Measurements from ENCODE around the gene KLHL34.

The KLHL34 gene

GRCh38 chrX:21658152-21658737, at the start of gene KLHL34:
TSS of gene KLHL34 (minus strand) at chrX:21658330. CDS start at chrX:21657788, 542 bp downstream.
- Mint-ChIP-seq H3K27ac (peak within 1 kb of the TSS; percentile 26), H3K4me3 (peak within 1 kb of the TSS; percentile 42), H3K36me3 (ENCODE audit: low read depth) (no peaks in the 10 kb centered on the region), H3K27me3 (ENCODE audit: low read depth) (peaks cover 8% of the 10 kb centered on the region), H3K9me3 (no peaks in the 10 kb centered on the region), H3K4me1 (ENCODE audit: low read depth) (peaks cover 2% of the 10 kb centered on the region)

- Mint-ChIP-seq H3K27ac (no peak overlapping the region), H3K27me3 (ENCODE audit: low read depth) (no peaks in the 10 kb centered on the region), H3K4me1 (ENCODE audit: low read depth) (no peaks in the 10 kb centered on the region), H3K9me3 (no peaks in the 10 kb centered on the region), H3K4me3 (no peak overlapping the region), H3K36me3 (ENCODE audit: low read depth) (no peaks in the 10 kb centered on the region)
Observed at GRCh38 chrX:21705225-21705624, 47.1 kb upstream of the KLHL34 start.

GRCh38 chrX:21702725-21703124, 44.6 kb upstream of the KLHL34 start:
- H3K9me3 Mint-ChIP-seq: no peaks in the 10 kb centered on the region
- H3K36me3 Mint-ChIP-seq (ENCODE audit: low read depth): no peaks in the 10 kb centered on the region
- H3K4me1 Mint-ChIP-seq (ENCODE audit: low read depth): no peaks in the 10 kb centered on the region
- H3K4me3 Mint-ChIP-seq: no peak overlapping the region
- H3K27ac Mint-ChIP-seq: no peak overlapping the region
- H3K27me3 Mint-ChIP-seq (ENCODE audit: low read depth): no peaks in the 10 kb centered on the region

- Mint-ChIP-seq H3K4me3 (no peak overlapping the region), H3K27me3 (ENCODE audit: low read depth) (no peaks in the 10 kb centered on the region), H3K27ac (no peak overlapping the region)
Observed at GRCh38 chrX:21700967-21701366, 42.8 kb upstream of the KLHL34 start.

GRCh38 chrX:21700275-21700674, 42.1 kb upstream of the KLHL34 start:
- Mint-ChIP-seq H3K4me3 (no peak overlapping the region), H3K27me3 (ENCODE audit: low read depth) (no peaks in the 10 kb centered on the region), H3K36me3 (ENCODE audit: low read depth) (no peaks in the 10 kb centered on the region), H3K9me3 (no peaks in the 10 kb centered on the region), H3K27ac (no peak overlapping the region), H3K4me1 (ENCODE audit: low read depth) (no peaks in the 10 kb centered on the region)

More at GRCh38 chrX:21700967-21701366, 42.8 kb upstream of the KLHL34 start:
- H3K9me3 Mint-ChIP-seq: no peaks in the 10 kb centered on the region
- no peaks in the 10 kb centered on the region for H3K36me3 Mint-ChIP-seq (ENCODE audit: low read depth)
- no peaks in the 10 kb centered on the region for H3K4me1 Mint-ChIP-seq (ENCODE audit: low read depth)

- Mint-ChIP-seq H3K4me1 (ENCODE audit: low read depth) (no peaks in the 10 kb centered on the region), H3K36me3 (ENCODE audit: low read depth) (no peaks in the 10 kb centered on the region), H3K27ac (no peak overlapping the region)
Observed at GRCh38 chrX:21699136-21699535, 41.0 kb upstream of the KLHL34 start.

GRCh38 chrX:21698272-21698671, 40.1 kb upstream of the KLHL34 start:
- Mint-ChIP-seq H3K36me3 (ENCODE audit: low read depth) (no peaks in the 10 kb centered on the region), H3K9me3 (no peaks in the 10 kb centered on the region), H3K4me3 (no peak overlapping the region), H3K27me3 (ENCODE audit: low read depth) (no peaks in the 10 kb centered on the region), H3K4me1 (ENCODE audit: low read depth) (no peaks in the 10 kb centered on the region), H3K27ac (no peak overlapping the region)

More at GRCh38 chrX:21699136-21699535, 41.0 kb upstream of the KLHL34 start:
- Mint-ChIP-seq H3K27me3 (ENCODE audit: low read depth) (no peaks in the 10 kb centered on the region), H3K4me3 (no peak overlapping the region), H3K9me3 (no peaks in the 10 kb centered on the region)

- Mint-ChIP-seq H3K36me3 (ENCODE audit: low read depth) (no peaks in the 10 kb centered on the region), H3K27ac (no peak overlapping the region), H3K27me3 (ENCODE audit: low read depth) (no peaks in the 10 kb centered on the region), H3K4me3 (no peak overlapping the region), H3K9me3 (no peaks in the 10 kb centered on the region), H3K4me1 (ENCODE audit: low read depth) (peaks cover 2% of the 10 kb centered on the region)
Observed at GRCh38 chrX:21691512-21692018, 33.4 kb upstream of the KLHL34 start.

- Mint-ChIP-seq H3K27ac (no peak overlapping the region), H3K9me3 (no peaks in the 10 kb centered on the region), H3K4me1 (ENCODE audit: low read depth) (no peaks in the 10 kb centered on the region), H3K27me3 (ENCODE audit: low read depth) (peaks cover 3% of the 10 kb centered on the region), H3K36me3 (ENCODE audit: low read depth) (no peaks in the 10 kb centered on the region), H3K4me3 (no peak overlapping the region)
Observed at GRCh38 chrX:21683941-21684340, 25.8 kb upstream of the KLHL34 start.

GRCh38 chrX:21678048-21678612, 20.0 kb upstream of the KLHL34 start:
- Mint-ChIP-seq H3K27me3 (ENCODE audit: low read depth) (no peaks in the 10 kb centered on the region), H3K9me3 (no peaks in the 10 kb centered on the region), H3K36me3 (ENCODE audit: low read depth) (no peaks in the 10 kb centered on the region), H3K4me3 (no peak overlapping the region), H3K4me1 (ENCODE audit: low read depth) (no peaks in the 10 kb centered on the region), H3K27ac (no peak overlapping the region)

- H3K36me3 Mint-ChIP-seq (ENCODE audit: low read depth): no peaks in the 10 kb centered on the region
- H3K9me3 Mint-ChIP-seq: no peaks in the 10 kb centered on the region
- H3K4me3 Mint-ChIP-seq: no peak overlapping the region
- H3K27ac Mint-ChIP-seq: no peak overlapping the region
- no peaks in the 10 kb centered on the region for H3K27me3 Mint-ChIP-seq (ENCODE audit: low read depth)
- H3K4me1 Mint-ChIP-seq (ENCODE audit: low read depth): no peaks in the 10 kb centered on the region
Observed at GRCh38 chrX:21675931-21676330, 17.8 kb upstream of the KLHL34 start.

- Mint-ChIP-seq H3K9me3 (no peaks in the 10 kb centered on the region), H3K36me3 (ENCODE audit: low read depth) (no peaks in the 10 kb centered on the region), H3K27me3 (ENCODE audit: low read depth) (no peaks in the 10 kb centered on the region), H3K4me3 (no peak overlapping the region), H3K27ac (no peak overlapping the region), H3K4me1 (ENCODE audit: low read depth) (no peaks in the 10 kb centered on the region)
Observed at GRCh38 chrX:21674430-21675186, 16.5 kb upstream of the KLHL34 start.

- Mint-ChIP-seq H3K27me3 (ENCODE audit: low read depth) (peaks cover 6% of the 10 kb centered on the region), H3K4me1 (ENCODE audit: low read depth) (no peaks in the 10 kb centered on the region), H3K36me3 (ENCODE audit: low read depth) (no peaks in the 10 kb centered on the region), H3K9me3 (no peaks in the 10 kb centered on the region), H3K27ac (no peak overlapping the region), H3K4me3 (no peak overlapping the region)
Observed at GRCh38 chrX:21666679-21667078, 8.5 kb upstream of the KLHL34 start.

- no peak overlapping the region for H3K4me3 Mint-ChIP-seq
- peaks cover 6% of the 10 kb centered on the region for H3K27me3 Mint-ChIP-seq (ENCODE audit: low read depth)
- no peaks in the 10 kb centered on the region for H3K4me1 Mint-ChIP-seq (ENCODE audit: low read depth)
- no peak overlapping the region for H3K27ac Mint-ChIP-seq
- H3K9me3 Mint-ChIP-seq: no peaks in the 10 kb centered on the region
- H3K36me3 Mint-ChIP-seq (ENCODE audit: low read depth): no peaks in the 10 kb centered on the region
Observed at GRCh38 chrX:21666252-21666651, 8.1 kb upstream of the KLHL34 start.

GRCh38 chrX:21662761-21663160, 4.6 kb upstream of the KLHL34 start:
- Mint-ChIP-seq H3K4me3 (no peak overlapping the region), H3K27ac (no peak overlapping the region), H3K4me1 (ENCODE audit: low read depth) (peaks cover 2% of the 10 kb centered on the region), H3K9me3 (no peaks in the 10 kb centered on the region), H3K27me3 (ENCODE audit: low read depth) (peaks cover 14% of the 10 kb centered on the region), H3K36me3 (ENCODE audit: low read depth) (no peaks in the 10 kb centered on the region)

All from T-helper 1 cell treated with Interleukin-12 subunit alpha and Interleukin-12 subunit beta and Interleukin-4 antibody, amounts not matched to agents 30 μg/mL and 1 μg/mL, for 36 hours (primary cell).